ENCODE results near the gene SLC25A10.

SLC25A10 gene

GRCh38 chr17:81681672-81682071, 30.4 kb upstream of the SLC25A10 start:
- no peak for DNase-seq (ENCODE audit: low read depth)
- TF ChIP-seq CTCF (IDR thresholded peaks at IDR 0.05; ENCODE audit: control insufficient read depth, extremely low read depth, insufficient read depth): no peak
- H3K4me3 ChIP-seq (ENCODE audit: low read depth, low read length): no peak overlapping the region

- TF ChIP-seq CTCF (IDR thresholded peaks at IDR 0.05; ENCODE audit: control insufficient read depth, extremely low read depth, insufficient read depth): no peak
- DNase-seq (ENCODE audit: low read depth): no peak
- H3K4me3 ChIP-seq (ENCODE audit: low read depth, low read length): peak overlapping the region; percentile 99
These were observed 29.4 kb upstream of the SLC25A10 start for GRCh38 chr17:81682565-81683207.

- TF ChIP-seq CTCF (IDR thresholded peaks at IDR 0.05; ENCODE audit: control insufficient read depth, extremely low read depth, insufficient read depth): no peak
- DNase-seq (ENCODE audit: low read depth): no peak
- H3K4me3 ChIP-seq (ENCODE audit: low read depth, low read length): peak overlapping the region; percentile 99
These were observed 28.9 kb upstream of the SLC25A10 start for GRCh38 chr17:81683208-81683583.

DNA sequence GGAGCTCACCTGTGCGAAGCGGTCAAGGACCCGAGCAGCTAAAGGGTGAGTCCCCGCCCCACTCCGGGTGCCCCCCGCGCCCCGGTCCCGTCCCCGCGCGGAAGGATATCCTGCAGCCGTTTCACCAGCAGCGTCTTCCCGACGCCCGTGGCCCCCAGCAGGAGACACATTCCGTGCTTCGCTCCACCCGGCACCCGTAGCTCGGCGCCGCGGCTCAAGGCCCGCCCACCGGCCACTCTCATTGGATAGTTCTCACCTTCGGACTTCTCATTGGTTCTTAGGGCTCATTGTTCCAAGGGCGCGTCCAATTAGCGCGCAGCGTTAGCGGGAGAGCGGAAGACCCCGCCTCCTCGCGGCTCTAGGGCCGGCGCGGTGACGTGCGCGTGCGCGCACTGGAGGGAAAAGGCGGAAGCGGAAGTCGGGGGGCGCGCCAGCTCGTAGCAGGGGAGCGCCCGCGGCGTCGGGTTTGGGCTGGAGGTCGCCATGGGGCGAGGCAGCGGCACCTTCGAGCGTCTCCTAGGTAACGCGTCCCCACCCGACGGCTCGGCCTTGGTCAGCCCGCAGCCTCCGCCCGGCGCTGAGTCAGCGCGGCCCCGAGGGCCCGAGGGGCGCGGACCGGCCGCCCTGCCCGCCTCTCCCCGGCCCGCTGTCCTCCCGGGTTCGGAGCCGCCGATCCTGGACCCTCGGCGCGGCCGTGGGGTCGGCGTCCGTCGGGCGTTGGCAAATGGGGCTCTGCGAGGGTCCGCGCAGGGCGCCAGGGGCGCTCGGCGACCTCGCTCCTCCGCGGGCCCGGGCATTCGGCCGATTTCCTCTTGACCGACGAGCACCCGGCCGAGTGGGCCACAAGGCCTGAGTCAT, 28.3 kb upstream of the SLC25A10 start, which contains the start of the genes ARL16 and HGS:
ARL16 (minus strand) TSS at position 214 of the 858 bp plus-strand sequence; CDS start at position 170, 44 bp downstream.
HGS (plus strand) TSS at position 428 of the 858 bp plus-strand sequence; CDS start at position 484, 56 bp downstream.
- DNase-seq (ENCODE audit: low read depth): peak; percentile 95
- peak within 1 kb of the TSS; percentile 99 for H3K4me3 ChIP-seq (ENCODE audit: low read depth, low read length)
- no peak for TF ChIP-seq CTCF (IDR thresholded peaks at IDR 0.05; ENCODE audit: control insufficient read depth, extremely low read depth, insufficient read depth)

DNA sequence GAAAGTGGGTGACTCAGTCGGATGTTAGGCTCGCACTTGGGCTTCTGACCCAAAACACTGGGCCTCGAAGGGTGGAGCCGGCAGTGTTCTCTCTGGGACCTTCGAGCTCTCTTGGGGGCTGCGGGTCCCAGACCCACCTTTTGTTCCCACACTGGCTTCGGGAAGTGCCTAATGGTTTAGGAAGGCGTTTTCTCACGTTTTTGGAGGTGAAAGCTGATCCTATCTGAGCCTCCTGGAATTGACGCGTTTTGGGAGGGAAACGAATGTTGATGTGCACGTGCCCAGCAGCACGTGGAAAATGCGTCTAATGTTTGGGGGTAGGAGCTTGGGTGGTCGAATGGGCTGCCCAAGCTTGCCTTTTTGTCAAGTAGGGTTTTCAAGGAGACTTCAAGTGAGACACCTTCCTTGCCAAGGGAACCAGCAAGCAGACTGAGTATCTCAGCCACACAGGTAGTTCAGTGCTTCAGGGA, 27.6 kb upstream of the SLC25A10 start:
- no peak for TF ChIP-seq CTCF (IDR thresholded peaks at IDR 0.05; ENCODE audit: control insufficient read depth, extremely low read depth, insufficient read depth)
- H3K4me3 ChIP-seq (ENCODE audit: low read depth, low read length): peak overlapping the region; percentile 99
- no peak for DNase-seq (ENCODE audit: low read depth)

GRCh38 chr17:81685108-81685507, 27.0 kb upstream of the SLC25A10 start:
- no peak for TF ChIP-seq CTCF (IDR thresholded peaks at IDR 0.05; ENCODE audit: control insufficient read depth, extremely low read depth, insufficient read depth)
- no peak for DNase-seq (ENCODE audit: low read depth)
- peak overlapping the region; percentile 99 for H3K4me3 ChIP-seq (ENCODE audit: low read depth, low read length)
